ENCODE results near the gene CPEB3. TPM values are rescaled to one million over a fixed set of nuclear protein-coding genes. Genes with fewer than 3 reads are reported as not detected.

CPEB3 gene
- total RNA-seq, 1 experiment from 2014 or later = 3.4 TPM

GRCh38 chr10:92110039-92110794 lies 180.7 kb downstream of the CPEB3 start:
- DNase-seq (ENCODE audit: extremely low read depth, low read depth) = no peak

GRCh38 chr10:92108747-92109146 lies 182.1 kb downstream of the CPEB3 start:
- DNase-seq (ENCODE audit: extremely low read depth, low read depth) = no peak

- no peak for DNase-seq (ENCODE audit: extremely low read depth, low read depth)
Observed at GRCh38 chr10:92108120-92108519, 182.8 kb downstream of the CPEB3 start.

GRCh38 chr10:92103376-92104090 lies 187.3 kb downstream of the CPEB3 start:
- no peak for DNase-seq (ENCODE audit: extremely low read depth, low read depth)

- no peak for DNase-seq (ENCODE audit: extremely low read depth, low read depth)
Observed at GRCh38 chr10:92102601-92103213, 188.2 kb downstream of the CPEB3 start.

DNA sequence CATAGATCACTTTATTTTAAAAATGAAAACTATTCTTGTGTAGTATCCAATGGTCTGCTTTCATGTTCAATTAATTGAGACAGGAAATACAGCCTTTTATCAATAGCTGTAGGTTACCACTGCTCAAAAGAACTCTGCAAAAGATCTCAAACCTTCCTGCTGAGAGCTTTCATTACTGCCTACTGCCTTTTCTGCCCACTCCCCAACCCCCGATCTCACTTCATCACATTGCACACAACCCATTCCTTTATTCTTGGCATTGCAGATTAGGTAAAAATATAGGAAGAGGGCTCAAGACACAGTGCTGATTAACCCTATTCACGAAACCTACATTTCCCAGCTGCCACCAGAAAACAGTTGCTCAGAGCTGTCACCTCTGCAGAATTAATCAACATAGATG lies 195.9 kb downstream of the CPEB3 start:
- DNase-seq (ENCODE audit: extremely low read depth, low read depth) = no peak

- no peak for DNase-seq (ENCODE audit: extremely low read depth, low read depth)
Observed at GRCh38 chr10:92091965-92092364, 198.9 kb downstream of the CPEB3 start.

DNA sequence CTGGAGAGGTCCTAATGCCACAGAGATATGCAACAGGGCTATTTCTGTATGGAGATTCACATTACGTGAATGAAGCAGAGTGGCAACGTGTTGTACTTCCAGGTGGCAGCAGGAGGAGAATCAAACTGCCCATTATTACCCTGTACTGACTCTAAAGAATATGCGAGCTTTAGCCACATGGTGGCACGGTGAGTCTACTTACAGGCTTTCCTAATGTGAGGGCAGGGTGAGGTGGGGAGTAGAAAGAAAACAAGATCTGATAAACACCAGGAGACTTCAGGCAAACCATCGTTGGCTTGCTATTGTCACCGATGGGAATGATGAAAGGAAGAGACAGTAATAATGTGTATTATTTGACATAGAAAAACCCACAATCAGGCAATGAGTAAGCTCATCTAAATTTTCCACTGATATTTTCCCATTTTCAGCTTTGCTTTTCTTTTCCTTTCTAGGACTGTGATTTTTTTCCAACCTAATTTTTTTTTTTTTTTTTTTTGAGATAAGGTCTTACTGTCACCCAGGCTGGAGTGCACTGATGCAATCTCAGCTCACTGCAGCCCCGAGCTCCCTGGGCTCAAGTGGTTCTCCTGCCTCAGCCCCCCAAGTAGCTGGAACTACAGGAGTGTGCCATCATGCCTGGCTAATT lies 203.0 kb downstream of the CPEB3 start:
- DNase-seq (ENCODE audit: extremely low read depth, low read depth) = peak; percentile 90

DNA sequence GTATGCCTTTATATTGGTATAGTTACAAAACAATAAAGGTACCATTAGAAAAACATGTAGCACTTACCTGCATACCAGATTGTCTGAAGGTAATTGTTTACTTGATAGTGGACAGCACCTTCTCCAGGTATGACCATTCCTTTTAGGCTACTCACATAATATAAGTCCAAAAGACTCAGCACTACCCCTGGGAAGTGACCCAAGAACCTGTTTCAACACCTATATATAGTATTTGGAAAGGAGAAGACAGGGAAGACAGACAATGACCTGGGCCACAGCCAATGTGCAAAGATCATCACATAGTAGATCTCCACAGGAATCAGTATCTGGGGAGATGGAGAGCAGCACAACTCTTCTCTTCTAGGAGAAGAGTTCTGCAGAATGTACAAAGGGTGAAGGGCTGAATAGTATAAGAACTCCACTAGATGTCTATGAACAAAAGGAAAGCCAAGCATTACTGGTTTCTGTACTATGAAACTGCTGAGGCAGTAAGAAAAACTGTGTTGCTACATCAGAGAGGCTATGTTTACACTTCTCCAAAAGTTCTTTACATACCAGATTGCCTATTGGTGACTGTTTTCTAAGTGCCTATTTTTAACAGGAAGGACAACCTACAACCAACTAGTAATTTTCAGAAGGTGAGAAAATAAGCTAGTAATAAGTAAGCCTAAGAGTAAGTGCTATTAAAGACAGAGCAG lies 208.1 kb downstream of the CPEB3 start:
- DNase-seq (ENCODE audit: extremely low read depth, low read depth) = no peak

DNA sequence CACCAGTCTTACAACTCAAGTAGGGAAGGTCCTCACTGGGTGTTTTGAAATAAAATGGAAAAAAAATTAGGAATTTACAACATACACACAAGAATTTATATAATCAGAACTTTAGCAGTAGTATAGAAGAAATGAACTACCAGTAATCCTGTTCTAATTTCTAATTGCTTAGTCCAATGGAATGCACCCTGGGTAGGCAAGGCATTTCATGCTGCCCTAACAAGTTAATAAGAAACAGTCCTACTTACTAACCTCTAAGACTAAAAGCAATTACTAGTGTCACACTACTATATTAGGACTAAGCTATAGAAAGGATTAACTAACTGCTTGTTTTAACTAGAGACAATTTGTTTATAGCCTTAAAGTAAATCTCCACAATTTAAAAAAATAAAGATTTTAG lies 209.2 kb downstream of the CPEB3 start:
- DNase-seq (ENCODE audit: extremely low read depth, low read depth) = no peak

DNA sequence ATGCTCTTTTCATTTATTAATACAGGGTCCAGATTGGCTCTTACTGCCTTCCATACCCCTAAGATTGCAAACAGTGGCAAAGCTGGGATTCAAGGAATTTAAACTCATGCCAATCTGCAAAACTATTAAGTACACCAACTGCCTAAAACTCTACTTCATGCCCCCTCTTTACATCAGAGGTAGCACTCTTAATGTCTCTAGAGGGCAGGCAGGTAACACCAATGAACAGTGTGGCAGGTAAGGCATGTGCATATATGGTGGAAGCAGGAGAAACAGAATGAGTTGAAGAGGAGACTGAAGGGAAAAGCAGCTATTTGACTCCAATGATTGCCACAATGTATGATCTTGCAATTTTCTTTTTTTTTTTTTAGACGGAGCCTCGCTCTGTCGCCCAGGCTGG lies 210.6 kb downstream of the CPEB3 start:
- no peak for DNase-seq (ENCODE audit: extremely low read depth, low read depth)

GRCh38 chr10:92079003-92079402 lies 211.9 kb downstream of the CPEB3 start:
- no peak for DNase-seq (ENCODE audit: extremely low read depth, low read depth)

DNA sequence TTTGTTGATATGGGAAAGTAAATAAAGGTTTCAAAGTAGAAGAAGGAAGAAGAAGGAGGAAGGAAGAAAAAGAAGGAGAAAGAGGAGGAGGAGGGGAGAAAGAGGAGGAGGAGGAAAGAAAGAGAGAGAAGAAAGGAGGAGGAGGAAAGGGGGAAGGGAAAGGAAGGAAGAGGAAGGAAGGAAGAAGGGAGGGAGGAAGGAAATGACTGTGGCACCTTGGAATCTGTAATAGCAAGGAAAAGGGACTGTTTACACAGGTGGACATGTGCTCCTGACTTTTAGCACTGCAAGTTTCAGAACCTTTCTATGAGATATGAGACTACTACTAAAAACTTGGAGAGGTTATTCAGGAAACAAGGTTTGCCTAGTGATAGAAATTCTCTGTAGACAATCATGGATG lies 214.2 kb downstream of the CPEB3 start:
- DNase-seq (ENCODE audit: extremely low read depth, low read depth) = no peak

- DNase-seq (ENCODE audit: extremely low read depth, low read depth) = no peak
Observed at GRCh38 chr10:92075829-92076228, 215.0 kb downstream of the CPEB3 start.

DNA sequence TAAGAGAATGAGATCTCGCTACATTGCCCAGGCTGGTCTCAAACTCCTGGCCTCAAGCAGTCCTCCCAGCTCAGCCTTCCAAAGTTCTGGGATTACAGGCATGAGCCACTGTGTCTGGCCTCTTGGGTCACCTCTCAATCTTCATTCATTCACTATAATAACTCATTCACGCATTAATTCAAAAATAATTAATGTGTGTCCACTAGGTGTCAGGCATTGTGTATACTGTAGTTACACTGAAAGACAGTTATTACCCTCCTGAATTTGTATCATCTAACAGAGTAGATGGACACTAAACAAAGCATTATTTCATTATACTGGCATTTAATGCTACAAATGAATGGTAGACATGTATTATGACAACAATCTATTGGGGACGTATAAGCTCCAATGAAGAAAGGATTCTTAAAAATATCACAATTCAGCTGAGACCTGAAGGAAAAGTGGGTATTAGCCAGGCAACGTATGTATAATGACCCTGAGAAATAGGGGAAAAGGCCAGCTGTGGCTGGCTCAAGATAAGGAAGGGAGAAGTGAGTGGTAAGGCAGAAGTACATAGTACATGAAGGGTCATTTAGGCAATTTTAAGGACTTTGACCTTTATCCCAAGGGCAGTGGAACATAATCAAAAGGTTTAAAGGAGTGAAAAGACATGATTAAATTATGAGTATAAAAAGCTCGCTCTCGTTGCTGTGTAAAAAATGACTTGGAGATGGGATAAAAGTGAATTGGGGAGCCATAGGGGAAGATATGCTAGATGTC lies 216.6 kb downstream of the CPEB3 start:
- DNase-seq (ENCODE audit: extremely low read depth, low read depth) = peak; percentile 3

DNA sequence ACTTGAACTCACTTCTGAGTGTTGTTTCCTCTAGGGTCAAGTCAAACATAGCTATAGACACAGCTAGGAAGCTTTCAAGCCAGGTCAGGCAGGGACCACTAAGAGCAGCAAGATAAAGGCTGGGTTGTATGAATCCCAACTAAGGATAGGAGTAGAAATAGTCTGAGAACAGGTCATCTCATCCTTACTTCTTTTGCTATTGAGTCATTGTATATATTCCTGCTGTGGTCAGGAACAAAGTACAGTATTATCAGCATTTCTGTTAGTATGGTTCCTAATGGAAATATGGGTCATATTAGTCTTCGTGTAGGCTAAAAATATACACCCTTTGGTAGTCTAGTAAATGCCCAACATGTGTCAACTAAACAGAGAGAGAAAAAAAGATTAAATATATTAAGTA lies 222.0 kb downstream of the CPEB3 start:
- no peak for DNase-seq (ENCODE audit: extremely low read depth, low read depth)

GRCh38 chr10:92066386-92066785 lies 224.5 kb downstream of the CPEB3 start:
- DNase-seq (ENCODE audit: extremely low read depth, low read depth) = no peak

DNA sequence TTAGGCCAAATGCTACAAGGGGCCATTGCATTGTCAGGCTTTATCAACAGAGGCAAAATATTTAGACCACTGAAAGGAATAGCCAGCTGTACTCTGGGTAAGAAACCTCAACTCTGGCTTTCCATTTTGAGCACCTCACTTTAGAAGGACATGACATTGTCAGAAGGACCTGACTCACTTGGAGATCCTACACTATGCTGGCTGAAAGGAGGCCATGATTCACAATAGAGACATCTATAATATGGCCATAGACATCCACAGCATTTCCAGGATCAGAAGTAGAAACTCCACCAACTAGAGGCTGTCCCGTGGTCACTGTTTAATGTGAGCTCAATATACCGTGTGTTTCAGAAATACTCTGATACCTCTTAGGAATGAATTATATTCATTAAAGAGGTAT lies 226.4 kb downstream of the CPEB3 start:
- no peak for DNase-seq (ENCODE audit: extremely low read depth, low read depth)

GRCh38 chr10:92062273-92062672 lies 228.6 kb downstream of the CPEB3 start:
- DNase-seq (ENCODE audit: extremely low read depth, low read depth) = no peak

- DNase-seq (ENCODE audit: extremely low read depth, low read depth) = no peak
Observed at GRCh38 chr10:92054807-92055206, 236.1 kb downstream of the CPEB3 start.

Data from NCI-H460 (cell line).